Skin of body (tissue), 2 donors: ENCODE results near the gene PLXNA1. TPM values are rescaled to one million over a fixed set of nuclear protein-coding genes. Genes with fewer than 3 reads are reported as not detected.

Experiments used
- DNase-seq: peaks from one replicate; lab custom pipeline; 2025; lab: John Stamatoyannopoulos, UW
- total RNA-seq: library from RNA; depleted of rRNA; stranded (reverse); fragments of >200 nt; gene quantifications from one replicate; pipeline ENCODE4 v1.2.3, GENCODE V29; 2014

PLXNA1 gene
- total RNA-seq, 1 donor from 2014 or later, result 24.9 TPM

DNA sequence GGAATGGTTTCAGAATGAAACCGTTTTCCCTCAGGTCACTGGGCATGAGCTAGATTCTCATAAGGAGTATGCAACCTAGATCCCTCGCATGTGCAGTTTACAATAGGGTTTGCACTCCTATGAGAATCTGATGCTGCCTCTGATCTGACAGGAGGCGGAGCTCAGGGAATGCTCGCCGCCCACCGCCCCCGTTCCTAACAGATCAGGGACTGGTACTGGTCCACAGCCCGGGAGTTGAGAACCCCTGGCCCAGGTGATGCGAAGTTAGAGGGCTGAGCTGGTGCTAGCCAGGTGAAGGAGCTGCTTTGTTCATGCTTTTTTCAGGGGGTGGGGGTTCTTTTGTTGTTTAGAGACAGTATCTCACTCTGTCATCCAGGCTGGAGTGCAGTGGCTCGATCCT lies 15.5 kb upstream of the PLXNA1 start:
- DNase-seq, result no peak

DNA sequence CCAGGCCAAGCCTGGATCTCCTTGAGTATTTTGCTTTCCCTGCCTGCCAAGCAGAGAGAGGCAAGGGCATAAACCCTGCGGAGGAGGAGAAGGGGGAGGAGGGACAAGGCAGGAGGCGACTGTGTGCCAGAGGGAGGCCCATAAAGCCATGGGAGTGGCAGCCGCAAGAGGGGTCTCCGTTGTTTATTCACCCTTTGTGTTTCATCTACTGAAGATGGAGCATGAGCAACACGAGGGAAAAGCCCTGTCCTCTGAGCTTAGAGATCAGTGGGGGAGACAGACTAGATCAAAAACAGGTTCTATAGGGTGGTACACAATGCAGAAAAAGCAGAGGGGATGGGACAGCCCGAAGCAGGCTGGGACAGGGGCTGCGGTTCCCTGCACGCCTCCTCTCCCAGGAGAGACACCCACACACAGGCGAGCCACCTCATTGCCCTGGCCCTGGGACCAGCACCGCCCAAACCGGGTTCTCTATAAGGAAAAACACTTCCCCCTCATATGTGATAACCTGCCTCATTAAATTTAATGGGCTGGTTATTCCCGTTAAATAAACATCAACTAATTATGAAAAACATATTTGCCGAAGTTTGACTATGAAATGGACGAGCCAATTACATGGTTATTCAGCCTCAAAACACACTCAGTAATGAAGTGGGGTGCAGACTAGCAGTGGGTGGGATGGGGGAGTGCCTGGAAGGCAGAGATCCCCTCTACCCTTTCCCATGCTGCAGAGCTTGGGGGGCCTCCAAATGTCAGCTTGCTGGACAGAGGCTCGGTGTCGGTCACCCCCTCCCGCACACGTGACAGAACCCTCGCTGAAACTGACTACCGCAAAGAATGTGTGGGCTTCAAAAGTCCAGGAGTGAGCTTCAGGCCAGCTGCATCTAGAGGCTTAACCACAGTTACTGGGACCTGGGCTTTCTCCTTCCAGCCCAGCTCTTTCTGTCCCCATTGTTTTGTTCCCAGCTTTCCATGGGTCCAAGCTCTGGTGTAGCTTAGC lies 14.2 kb upstream of the PLXNA1 start:
- DNase-seq, result no peak

DNA sequence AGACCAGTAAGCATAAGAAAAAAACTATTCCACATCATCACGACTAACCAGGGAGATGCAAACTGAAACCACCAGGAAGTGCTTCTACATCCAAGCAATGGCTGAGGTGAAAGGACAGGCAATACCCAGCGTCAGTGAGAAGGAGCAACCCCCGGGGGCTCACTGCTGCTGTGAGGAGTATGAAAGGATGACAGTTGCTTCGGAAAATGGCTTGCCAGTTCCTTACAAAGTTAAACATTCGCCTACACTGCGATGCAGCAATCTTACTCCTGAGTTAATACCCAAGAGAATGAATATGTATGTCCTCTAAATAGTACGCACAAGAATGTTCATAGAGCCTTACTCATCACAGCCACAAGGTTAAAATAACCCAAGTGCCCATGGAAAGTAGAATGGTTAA lies 13.3 kb upstream of the PLXNA1 start:
- DNase-seq, result no peak

DNA sequence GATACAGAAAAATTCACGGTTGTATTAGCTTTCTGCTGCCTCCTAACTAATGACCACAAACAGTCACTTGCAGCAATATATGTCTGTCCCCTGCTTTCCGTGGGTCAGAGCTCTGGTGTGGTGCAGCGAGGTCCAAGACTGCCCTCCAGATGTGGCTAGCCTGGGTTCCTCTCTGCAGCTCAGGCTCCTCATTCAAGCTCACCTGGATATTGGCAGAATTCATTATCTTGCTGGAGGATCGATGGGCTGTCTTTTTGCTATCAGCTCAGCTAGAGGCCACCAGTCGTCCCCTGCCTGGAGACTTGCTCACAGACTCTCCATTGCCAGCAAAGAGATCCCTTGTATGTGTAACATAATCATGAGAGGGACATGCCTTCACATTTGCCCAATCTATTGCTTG lies 12.8 kb upstream of the PLXNA1 start:
- no peak for DNase-seq

DNA sequence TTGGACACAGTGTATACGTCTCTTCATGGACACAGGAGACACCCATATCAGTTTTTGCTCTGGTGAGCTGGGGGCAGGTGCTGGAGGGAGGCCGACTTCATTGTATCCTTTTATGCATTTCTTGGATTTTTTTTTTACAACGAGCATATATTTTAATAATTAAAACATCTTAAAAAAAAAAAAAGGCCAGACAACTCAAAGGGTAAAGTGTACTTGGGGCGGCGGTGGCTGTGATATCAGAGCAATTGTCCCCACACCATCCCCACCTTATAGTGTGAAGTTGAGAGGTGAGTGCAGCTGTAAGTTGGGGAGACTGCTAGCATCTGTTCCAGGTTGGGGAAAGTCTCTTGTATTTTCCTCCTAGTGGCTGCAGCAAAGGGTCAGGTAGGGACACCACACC lies 12.0 kb upstream of the PLXNA1 start:
- DNase-seq, result no peak

DNA sequence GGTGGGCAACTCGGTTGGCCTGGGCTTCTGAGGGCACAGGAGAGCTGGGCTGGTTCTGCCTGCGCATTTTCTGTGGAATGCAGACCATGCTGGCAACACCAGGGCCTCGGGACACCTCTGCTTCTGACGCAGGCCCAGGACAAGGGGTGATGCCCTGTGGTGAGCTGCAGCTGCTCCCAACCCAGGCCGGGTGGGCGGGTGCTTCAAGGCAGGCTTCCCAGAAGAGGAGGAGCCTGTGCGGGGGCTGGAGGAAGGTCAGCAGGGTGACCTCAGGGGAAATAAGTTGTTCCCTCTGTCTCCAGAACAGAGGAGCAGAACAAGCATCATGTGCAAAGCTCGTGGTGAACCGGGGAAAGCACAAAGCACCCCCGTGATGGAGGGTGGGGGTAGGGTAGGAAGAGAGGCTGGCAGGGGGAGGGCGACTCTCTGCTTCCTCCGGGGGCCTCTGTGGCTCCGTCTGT lies 11.0 kb upstream of the PLXNA1 start:
- no peak for DNase-seq

DNA sequence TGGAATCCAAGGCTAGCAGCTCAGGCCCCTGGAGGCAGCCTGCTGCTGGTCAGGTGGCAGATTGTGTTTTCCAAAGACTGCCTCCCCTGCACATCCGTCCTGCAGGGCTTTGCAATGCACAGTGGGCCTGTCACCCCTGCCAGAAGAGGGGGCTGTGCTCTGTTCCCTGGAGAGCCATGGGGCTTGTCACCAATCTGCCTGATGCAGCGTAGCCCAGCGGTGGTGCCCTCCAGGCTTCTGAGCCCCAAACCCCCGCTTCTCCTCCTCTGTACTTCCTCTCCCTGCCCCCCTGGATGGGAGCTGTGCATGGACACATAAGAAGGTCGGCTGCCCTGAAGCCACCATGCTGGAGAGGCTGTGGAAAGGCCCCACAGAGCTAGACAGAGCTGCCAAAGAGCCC lies 10.0 kb upstream of the PLXNA1 start:
- no peak for DNase-seq

DNA sequence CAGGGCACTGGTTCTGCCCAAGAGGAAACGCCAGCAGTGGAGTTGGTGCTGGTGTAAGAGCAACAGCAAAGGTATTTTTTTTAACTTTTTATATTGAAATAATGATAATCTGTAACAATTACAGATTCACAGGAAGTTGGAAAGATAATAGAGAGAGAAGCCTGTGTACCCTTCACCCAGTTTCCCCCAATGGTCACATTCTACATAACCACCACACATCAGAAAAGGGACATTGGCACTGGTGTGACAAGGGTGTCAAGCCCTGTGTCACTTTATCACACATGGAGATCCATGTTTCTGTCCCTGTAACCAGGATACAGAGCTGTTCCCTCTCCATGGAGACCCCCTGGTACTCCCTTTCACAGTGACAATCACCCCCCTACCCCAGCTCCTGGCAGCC lies 9.1 kb upstream of the PLXNA1 start:
- DNase-seq, result no peak

DNA sequence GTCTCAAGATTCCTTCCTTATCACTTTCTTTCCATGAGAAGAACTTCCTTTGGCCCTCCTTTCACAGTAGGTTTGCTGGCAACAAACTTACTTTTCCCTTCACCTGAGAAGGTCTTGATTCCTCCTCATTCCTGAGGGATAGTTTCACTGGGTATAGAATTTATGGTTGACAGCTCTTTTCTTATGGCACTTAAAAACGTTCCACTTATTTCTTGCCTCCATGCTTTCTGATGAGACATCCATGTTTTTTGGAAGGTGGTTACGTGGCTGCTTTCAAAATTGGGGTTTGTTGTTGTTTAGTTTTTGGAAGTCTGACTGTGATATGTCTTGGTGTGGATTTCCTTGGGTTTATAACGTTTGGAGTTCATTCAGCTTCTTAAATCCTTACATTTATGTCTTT lies 8.2 kb upstream of the PLXNA1 start:
- no peak for DNase-seq

DNA sequence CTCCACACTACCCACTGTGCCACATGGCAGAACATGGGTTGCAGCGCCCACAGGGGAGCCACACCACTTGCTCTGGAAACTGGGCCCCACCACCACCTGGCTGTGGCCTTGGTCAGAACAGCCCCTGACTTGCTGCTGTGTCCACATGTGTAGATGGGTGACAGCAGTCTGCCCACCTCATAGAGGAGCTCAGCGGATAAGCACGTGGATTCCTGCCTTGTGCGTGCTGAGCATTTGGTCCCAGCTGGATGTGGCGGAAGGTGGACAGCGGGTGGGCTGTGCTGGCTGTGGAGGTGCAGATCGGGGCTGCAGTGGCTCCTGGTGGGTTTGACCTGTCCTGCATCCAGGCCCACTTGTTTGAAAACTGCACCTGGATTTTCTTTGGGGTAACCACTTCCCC lies 6.0 kb upstream of the PLXNA1 start:
- no peak for DNase-seq

DNA sequence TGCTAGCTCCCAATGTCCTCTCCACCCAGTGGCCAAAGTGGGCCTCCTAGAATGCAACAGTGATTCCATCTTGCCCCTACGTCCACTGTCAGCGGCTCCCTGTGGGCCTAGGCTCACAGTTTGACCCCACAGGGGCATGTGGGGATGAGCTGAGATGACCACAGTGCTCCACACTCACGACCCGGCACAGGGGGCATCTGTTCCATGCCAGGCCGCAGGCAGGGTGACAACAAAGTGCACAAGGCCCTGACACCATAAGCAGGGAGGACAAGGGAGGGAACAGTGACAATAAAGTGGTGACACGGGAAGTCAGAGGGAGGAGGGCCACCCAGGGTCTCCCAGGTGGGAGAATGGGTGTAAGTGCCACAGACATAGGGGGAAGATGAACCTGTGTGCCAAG lies 5.1 kb upstream of the PLXNA1 start:
- DNase-seq, result no peak

DNA sequence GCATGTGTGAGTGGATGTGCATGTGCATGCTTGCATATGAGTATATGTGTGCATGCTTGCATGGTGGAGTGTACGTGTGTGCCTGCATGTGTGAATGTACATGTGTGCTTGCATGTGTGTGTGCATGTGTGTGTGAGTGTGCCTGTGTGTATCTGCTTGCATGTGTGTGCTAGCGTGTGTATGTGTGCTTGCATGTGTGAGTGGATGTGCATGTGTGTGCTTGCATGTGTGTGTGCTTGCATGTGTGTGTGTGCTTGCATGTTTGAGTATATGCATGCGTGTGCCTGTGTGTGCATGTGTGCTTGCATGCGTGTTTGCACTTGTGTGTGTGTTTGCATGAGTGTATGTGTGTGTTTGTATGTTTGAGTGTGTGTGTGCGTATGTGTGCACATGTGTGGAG lies 4.6 kb upstream of the PLXNA1 start:
- DNase-seq, result no peak

DNA sequence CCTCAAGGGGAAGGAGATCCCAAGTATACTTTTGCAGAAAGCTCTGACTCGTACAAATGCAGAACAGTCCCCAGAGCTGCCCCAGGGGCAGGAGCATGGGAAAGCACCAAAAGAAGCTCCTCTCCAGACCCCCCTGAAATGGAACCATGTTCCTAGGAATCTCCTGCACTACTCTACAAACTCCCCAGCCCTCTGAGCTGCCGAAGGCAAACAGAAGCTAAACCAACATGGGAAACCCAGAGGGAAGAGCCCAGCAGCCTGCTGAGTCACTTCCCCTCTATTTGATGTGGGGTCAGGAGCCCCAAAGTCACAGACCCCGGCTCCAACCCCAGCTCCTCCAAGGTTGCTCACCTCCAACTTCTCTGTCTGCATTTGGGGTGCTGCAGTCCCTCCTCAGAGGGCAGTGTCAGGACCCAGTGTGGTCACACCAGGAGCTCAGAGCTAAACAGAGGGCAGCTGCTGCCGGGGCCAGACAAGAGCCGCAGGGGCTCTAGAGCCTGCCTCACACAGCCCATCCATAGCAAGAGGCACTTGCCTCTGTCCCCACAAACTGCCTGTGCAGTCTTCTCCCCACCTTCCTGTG lies 3.8 kb upstream of the PLXNA1 start:
- no peak for DNase-seq

DNA sequence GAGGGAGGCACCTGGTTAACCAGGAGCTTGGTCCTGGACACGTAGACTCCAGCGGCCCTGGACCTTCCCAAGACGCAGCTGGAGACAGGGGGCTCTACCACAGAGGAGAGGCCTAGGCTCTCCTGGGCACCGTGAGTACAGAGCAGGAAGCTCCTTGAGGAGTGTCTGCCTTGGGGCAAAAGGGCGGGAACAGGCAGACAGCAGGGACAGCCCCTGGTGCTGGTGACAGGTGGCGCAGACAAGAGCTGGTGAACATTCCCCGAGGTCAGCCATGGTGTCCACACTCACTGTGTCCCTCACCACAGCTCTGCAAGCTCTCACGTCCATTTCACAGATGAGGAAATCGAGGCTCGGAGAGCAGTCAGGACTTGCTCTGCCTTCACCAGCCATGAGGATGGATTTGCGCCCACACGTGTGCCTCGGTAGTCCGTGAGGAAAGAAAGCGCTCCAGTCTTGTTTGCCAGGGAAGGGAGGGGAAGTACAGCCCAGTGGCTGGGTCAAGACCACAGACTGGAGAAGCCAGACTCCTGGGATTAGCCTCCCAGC lies 2.6 kb upstream of the PLXNA1 start:
- no peak for DNase-seq

DNA sequence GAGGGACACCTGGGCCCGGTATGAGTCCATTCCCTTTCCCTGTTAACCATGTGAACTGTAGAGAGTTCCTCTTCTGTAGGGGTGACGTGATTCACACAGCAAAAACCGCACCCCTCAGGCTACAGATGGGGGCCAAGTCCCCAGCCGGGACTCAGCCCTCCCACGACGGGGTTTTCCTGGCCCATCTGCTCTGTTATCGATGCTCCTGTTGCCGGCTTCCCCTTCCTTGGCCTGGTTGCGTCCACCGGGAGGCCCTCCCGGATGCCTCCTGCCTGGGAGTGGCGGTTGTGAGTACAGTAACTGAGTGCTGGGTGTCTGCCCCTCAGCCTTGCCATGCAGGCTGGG lies 817 bp upstream of the PLXNA1 start:
- DNase-seq, result no peak

DNA sequence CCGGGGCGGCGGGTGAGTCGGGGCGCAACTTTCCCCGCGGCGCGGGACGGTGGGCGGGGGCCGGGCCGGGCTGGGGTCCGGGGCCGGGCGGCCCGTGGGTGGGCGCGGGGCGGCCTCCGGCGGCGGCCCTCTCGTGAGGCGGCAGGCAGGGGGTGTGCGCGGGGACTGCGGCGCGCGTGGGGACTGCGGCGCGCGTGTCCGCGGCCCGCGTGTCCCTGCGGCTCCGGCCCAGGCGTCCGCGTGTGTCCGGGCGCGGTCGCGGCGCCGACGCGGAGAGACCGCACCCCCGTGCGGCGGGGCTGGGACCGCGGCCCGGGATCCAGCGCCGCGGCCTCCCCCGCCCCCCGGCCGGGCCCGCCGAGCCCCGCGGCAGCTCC lies 349 bp downstream of the PLXNA1 start:
- no peak for DNase-seq

DNA sequence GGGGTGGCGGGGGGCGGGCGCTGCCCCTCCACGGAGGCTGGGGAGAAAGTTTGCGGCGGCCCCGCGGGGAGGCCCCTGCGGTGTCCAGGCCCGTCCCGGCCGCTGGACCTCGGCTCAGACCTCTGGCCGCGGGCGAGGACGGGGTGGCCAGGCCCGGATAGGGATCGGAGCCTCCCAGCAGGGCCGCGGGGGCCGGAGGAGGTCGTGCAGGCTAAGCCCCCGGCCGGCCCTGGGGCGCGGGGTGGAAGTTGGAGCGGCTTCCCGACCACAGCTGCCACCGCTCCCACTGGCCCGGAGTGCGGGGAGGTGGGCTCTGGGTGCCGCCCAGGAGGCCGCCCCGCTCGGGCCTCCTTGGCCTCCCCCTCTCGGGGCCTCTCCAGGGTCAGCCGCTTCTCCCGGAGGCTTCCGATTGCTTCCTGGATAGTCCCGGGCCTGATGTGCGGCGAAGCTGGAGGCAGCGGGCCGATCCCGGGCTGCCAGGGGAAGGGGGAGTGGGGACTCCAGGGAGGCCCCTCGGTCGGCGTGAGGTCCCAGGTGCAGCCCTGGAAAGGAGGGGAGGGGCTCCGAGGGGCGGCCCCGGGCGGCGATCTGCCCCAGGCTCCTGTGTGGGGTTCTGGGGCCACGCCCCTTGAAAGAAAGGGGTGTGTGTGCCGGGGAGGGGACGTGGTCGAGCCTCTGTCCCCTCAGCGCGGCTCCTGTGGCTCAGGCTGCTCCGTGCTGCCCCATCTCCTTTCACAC lies 907 bp downstream of the PLXNA1 start:
- DNase-seq, result no peak

DNA sequence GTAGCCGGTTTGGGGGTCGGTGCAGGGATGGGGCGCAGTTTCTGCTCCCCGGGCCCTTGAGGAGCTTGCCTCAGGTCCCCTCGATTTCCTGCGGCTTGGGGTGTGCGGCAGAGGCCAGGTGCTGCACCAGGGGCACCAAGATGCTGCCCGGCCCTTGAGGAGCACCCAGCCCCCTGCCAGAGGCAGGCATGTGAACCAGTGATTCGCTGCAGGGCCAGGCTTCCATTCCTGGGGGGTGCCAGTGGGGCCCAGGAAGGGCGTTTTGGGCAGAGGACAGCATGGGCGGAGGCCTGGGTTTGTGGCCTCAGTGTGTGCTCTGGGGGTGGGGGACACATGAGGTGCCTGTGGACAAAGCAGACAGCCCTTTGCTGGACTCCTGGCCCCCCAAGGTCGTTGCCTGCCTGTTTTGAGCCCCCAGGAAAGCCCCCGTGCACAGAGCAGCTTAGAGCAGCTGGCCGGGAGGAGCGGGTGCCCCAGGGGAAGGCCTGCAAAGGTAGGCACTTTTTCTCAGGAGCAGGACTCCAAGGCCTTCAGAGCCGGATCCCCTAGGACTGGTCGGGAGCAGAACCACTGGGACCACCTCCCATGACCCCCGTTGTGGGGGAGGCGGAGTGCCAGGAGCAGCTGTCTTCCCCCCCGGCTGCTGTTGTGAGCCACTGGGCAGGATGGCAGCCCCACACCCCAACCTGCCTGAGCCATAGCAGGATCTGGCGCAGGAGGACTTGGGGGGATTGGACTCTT lies 1.6 kb downstream of the PLXNA1 start:
- DNase-seq, result no peak

DNA sequence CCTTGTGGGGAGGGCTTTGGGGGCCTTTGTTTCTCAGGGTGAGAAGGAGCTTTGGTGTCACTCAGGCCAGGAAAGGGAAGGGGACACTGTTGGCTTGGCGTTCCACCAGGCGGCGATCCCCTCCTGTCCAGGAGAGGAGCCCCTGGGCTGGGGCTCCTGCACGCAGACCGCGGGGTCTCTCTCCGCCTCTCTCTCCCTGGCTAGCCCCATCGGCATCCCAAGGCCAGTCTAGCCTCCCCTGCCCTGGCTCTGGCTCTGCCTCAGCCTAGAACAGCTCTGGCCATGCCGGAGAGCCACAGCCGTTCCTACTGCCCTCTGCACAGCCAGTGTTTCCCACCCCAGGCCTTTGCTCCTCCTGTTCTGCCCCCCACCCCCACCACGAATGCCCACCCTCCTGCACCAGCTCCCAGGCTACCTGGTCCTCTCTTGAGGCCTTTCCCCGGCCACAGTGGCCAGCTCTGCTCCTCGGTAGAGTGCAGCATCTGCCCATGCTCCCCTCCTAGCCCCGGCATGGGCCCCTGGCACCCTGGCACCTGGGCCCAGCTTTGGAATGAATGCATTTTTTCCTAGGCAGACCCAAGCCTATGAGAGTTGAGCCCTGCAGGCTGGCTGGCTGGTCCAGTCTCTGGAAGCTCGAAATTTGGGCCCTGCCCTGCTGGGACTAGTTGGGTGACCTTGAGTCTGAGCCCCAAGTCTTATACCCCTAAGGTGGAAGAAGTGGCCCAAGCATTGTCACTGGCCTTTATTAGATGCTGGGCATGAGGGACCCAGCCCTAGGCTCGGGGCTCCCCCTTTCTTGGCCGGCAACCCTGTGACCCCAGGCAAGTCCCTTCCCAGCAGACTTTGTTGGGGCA lies 2.4 kb downstream of the PLXNA1 start:
- DNase-seq, result no peak

DNA sequence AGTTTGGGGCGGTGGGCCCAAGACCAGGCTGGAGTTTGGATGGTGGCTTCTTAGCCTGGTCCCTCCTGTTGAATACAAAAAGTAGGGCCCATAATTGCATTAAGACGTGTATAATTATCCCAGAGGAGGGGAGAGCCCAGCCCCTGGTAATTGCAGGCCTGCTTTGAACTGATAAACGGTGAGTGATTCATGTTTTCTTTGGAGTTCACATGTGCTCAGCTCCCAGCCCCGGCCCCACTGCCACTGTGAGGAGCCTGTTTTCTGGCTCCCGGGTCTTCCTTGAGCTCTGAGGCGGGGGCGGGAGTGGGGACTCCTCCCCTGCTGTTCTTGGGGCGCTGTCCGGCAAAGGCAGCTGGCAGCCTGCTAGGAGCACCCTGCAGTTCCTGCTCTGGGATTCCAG lies 3.1 kb downstream of the PLXNA1 start:
- no peak for DNase-seq
